Stimulated activated CD4-positive, alpha-beta T cell treated with anti-CD3 and anti-CD28 coated beads, Interleukin-4, amount 100 ng/mL, for 24 hours (primary cell): Measurements from ENCODE around the gene PANX2.
"Not testable (repeated sequence)": the region's sequence is repeated elsewhere in the genome, so short reads cannot be mapped to it uniquely, and the experiment has no call there.

Experiments used
- DNase-seq: peaks from one replicate; pipeline ENCODE4 v3.0.0-alpha.2; 2020

The PANX2 gene

GRCh38 chr22:50170453-50171318, at the start of gene PANX2:
PANX2 (plus strand) TSS chr22:50170731; CDS start chr22:50170731, 0 bp downstream.
- DNase-seq = no peak

GRCh38 chr22:50121202-50121740, 49.3 kb upstream of the PANX2 start:
- no peak for DNase-seq

GRCh38 chr22:50123119-50123518, 47.4 kb upstream of the PANX2 start:
- DNase-seq = no peak

- no peak for DNase-seq
Measured at GRCh38 chr22:50125029-50125428, 45.5 kb upstream of the PANX2 start.

GRCh38 chr22:50129121-50129736, 41.3 kb upstream of the PANX2 start:
- DNase-seq = no peak

- DNase-seq = no peak
Measured at GRCh38 chr22:50131894-50132293, 38.6 kb upstream of the PANX2 start.

GRCh38 chr22:50134481-50134880, 36.0 kb upstream of the PANX2 start:
- no peak for DNase-seq

- DNase-seq = no peak
Measured at GRCh38 chr22:50136581-50137015, 33.9 kb upstream of the PANX2 start.

GRCh38 chr22:50137277-50137676, 33.3 kb upstream of the PANX2 start:
- DNase-seq = not testable (repeated sequence)

- no peak for DNase-seq
Measured at GRCh38 chr22:50138041-50138440, 32.5 kb upstream of the PANX2 start.

GRCh38 chr22:50138988-50139387, 31.5 kb upstream of the PANX2 start:
- DNase-seq = no peak

GRCh38 chr22:50139843-50140415, 30.6 kb upstream of the PANX2 start:
- no peak for DNase-seq

GRCh38 chr22:50140615-50141014, 29.9 kb upstream of the PANX2 start:
- DNase-seq = no peak

- DNase-seq = no peak
Measured at GRCh38 chr22:50141462-50141861, 29.1 kb upstream of the PANX2 start.

- DNase-seq = no peak
Measured at GRCh38 chr22:50141891-50142363, 28.6 kb upstream of the PANX2 start.

- no peak for DNase-seq
Measured at GRCh38 chr22:50143096-50143495, 27.4 kb upstream of the PANX2 start.

- DNase-seq = no peak
Measured at GRCh38 chr22:50144005-50144614, 26.4 kb upstream of the PANX2 start.

GRCh38 chr22:50145721-50146438, 24.7 kb upstream of the PANX2 start:
- no peak for DNase-seq

- DNase-seq = no peak
Measured at GRCh38 chr22:50146439-50147238, 23.9 kb upstream of the PANX2 start.

- not testable (repeated sequence) for DNase-seq
Measured at GRCh38 chr22:50147258-50148165, 23.0 kb upstream of the PANX2 start.

- DNase-seq = no peak
Measured at GRCh38 chr22:50148166-50148500, 22.4 kb upstream of the PANX2 start.
